GM12801 (cell line): ENCODE measurements around the gene DCAF12L1.

Source experiments
- CTCF ChIP-seq: IDR thresholded peaks from one replicate; pipeline ENCODE4 v1.5.1; 2011; ENCODE audit warnings: control low read depth; ENCODE audit not compliant: insufficient read length; ENCODE audit errors: extremely low read depth

The DCAF12L1 gene

GRCh38 chrX:126552313-126553022 is at the start of gene DCAF12L1:
Gene DCAF12L1 (minus strand): TSS chrX:126552814. CDS start chrX:126552608, 206 bp downstream.
- no peak for TF ChIP-seq CTCF

- no peak for TF ChIP-seq CTCF
Observed at GRCh38 chrX:126580877-126581276, 28.3 kb upstream of the DCAF12L1 start.

GRCh38 chrX:126575911-126576310 is 23.3 kb upstream of the DCAF12L1 start:
- TF ChIP-seq CTCF = no peak

- TF ChIP-seq CTCF = no peak
Observed at GRCh38 chrX:126557151-126557550, 4.5 kb upstream of the DCAF12L1 start.

GRCh38 chrX:126551725-126552312 is 795 bp downstream of the DCAF12L1 start:
- TF ChIP-seq CTCF = no peak

- TF ChIP-seq CTCF = no peak
Observed at GRCh38 chrX:126551306-126551705, 1.3 kb downstream of the DCAF12L1 start.

GRCh38 chrX:126550816-126551215 is 1.8 kb downstream of the DCAF12L1 start:
- no peak for TF ChIP-seq CTCF
